Transverse colon (tissue), 4 donors: ENCODE results near the gene PDZRN3. TPM values are rescaled to one million over a fixed set of nuclear protein-coding genes. Genes with fewer than 3 reads are reported as not detected.

Source experiments
- DNase-seq: peaks from one replicate; pipeline ENCODE4 v3.0.0-alpha.2; 2019
- H3K27ac ChIP-seq, 4 donors: fragments of 200-600 bp; sonication (generic); 2 replicates each; pipeline ENCODE4 v1.5.1; 2016 to 2018; ENCODE audit warnings: inconsistent platforms in 4 of 4
- H3K27me3 ChIP-seq: fragments of 200-600 bp; sonication (generic); 2 replicates; pipeline ENCODE4 v1.5.1; 2017; ENCODE audit warnings: inconsistent platforms
- H3K36me3 ChIP-seq, 4 donors: fragments of 200-600 bp; sonication (generic); 2 replicates each; pipeline ENCODE4 v1.5.1; 2017 to 2019; ENCODE audit warnings: inconsistent platforms in 4 of 4
- H3K4me1 ChIP-seq, 4 donors: fragments of 200-600 bp; sonication (generic); 2 replicates each; pipeline ENCODE4 v1.5.1; 2017 to 2020; ENCODE audit warnings: inconsistent platforms in 4 of 4
- H3K4me3 ChIP-seq, 4 donors: fragments of 200-600 bp; sonication (generic); 1 replicate in 1 of 4; 2 replicates in 3 of 4; pipeline versions ENCODE4 v1.5.1 to v1.6.1; 2017 to 2019; ENCODE audit warnings: inconsistent platforms in 4 of 4
- H3K9me3 ChIP-seq, 2 donors: fragments of 200-600 bp; sonication (generic); 2 replicates each; pipeline ENCODE4 v1.5.1; 2017 to 2019; ENCODE audit warnings: inconsistent platforms in 2 of 2
- EP300 ChIP-seq: sonication (generic); formaldehyde crosslinking; IDR thresholded peaks from one replicate; pipeline ENCODE4 v1.6.1; 2017; ENCODE audit warnings: antibody characterized with exemption, low read depth
- POLR2A ChIP-seq: fragments of 450-650 bp; IDR thresholded peaks from one replicate; pipeline ENCODE4 v1.6.1; 2016; ENCODE audit warnings: antibody characterized with exemption, mild to moderate bottlenecking, moderate library complexity
- POLR2AphosphoS5 ChIP-seq, 3 donors: sonication (generic); formaldehyde crosslinking; IDR thresholded peaks; one replicate each; pipeline ENCODE4 v1.6.1; 2016; ENCODE audit warnings: antibody characterized with exemption in 3 of 3
- WGBS, 2 donors: methylation state at CpG; one replicate each; pipeline ENCODE4 v1.1.5; 2018; ENCODE audit warnings: low coverage in 1 of 2; 5-methylcytosine and 5-hydroxymethylcytosine counted together
- in situ Hi-C, 4 donors: fragments of 200-750 bp; cut with MboI; loops; one replicate each; pipeline versions ENCODE4 v1.15.0 to v1.15.1; 2017; ENCODE audit warnings: low sequenced_read_pairs in 3 of 4, low pct_ligation_motif_present in 1 of 4, low pct_unique_long_range_greater_than_20kb in 1 of 4
- intact Hi-C: fragments of 100-400 bp; cut with DNase I; formaldehyde crosslinking; loops from one replicate; pipeline ENCODE4 v1.15.1; 2023; ENCODE audit warnings: low total_unique reads
- total RNA-seq, 4 donors: library from RNA; depleted of rRNA; stranded (reverse); fragments of >200 nt; gene quantifications; one replicate each; pipeline ENCODE4 v1.1.0, GENCODE V29; 2016
- TF ChIP-seq, protein P1 (sequence below), 5 experiments: fragments of 200-600 bp in 3 of 5; fragments of 450-650 bp in 2 of 5; sonication (generic) in 3 of 5; IDR thresholded peaks; 1 replicate in 2 of 5; 2 replicates in 3 of 5; pipeline ENCODE4 v1.5.1; 2016 to 2017; ENCODE audit warnings: antibody characterized with exemption in 5 of 5, inconsistent platforms in 3 of 5, mild to moderate bottlenecking in 2 of 5, moderate library complexity in 1 of 5

PDZRN3 gene
- total RNA-seq, 4 donors from 2014 or later: 31.9 to 191 (median 75.3) TPM

DNA sequence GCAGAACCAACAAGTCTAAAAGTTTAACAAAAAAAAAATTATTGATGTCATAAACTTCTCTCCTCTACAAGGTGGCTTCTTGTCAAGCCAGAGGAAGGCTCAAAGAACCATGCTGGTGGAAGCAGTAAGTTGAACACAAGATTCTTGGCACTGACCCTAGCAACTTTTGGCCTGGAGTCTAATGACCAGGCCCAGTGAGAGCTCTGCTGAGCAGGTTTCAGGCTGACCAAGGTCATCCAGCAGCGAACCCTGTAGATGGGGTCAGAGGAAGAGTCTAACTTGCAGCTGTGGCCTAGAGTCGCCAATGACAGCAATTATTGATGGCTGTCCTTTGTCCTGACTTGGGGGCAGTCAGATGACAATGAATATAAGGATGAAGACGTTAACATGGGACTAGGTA lies 43.1 kb upstream of the PDZRN3 start:
- no peak overlapping the region for H3K27ac ChIP-seq
- no peaks in the 10 kb centered on the region for H3K27me3 ChIP-seq
- DNase-seq: no peak
- in situ Hi-C loops (no loop called here), intact Hi-C loops (no loop called here)
- no peaks in the 10 kb centered on the region for H3K9me3 ChIP-seq
- WGBS, 2 donors: 57 to 100% methylated on average over 1 to 3 of the region's 3 CpGs
- no peaks in the 10 kb centered on the region for H3K4me1 ChIP-seq
- no peaks in the 10 kb centered on the region for H3K36me3 ChIP-seq
- TF ChIP-seq POLR2A (no peak), EP300 (no peak), POLR2AphosphoS5 (IDR thresholded peaks at IDR 0.05) (no peak)
- TF ChIP-seq, protein P1, sequence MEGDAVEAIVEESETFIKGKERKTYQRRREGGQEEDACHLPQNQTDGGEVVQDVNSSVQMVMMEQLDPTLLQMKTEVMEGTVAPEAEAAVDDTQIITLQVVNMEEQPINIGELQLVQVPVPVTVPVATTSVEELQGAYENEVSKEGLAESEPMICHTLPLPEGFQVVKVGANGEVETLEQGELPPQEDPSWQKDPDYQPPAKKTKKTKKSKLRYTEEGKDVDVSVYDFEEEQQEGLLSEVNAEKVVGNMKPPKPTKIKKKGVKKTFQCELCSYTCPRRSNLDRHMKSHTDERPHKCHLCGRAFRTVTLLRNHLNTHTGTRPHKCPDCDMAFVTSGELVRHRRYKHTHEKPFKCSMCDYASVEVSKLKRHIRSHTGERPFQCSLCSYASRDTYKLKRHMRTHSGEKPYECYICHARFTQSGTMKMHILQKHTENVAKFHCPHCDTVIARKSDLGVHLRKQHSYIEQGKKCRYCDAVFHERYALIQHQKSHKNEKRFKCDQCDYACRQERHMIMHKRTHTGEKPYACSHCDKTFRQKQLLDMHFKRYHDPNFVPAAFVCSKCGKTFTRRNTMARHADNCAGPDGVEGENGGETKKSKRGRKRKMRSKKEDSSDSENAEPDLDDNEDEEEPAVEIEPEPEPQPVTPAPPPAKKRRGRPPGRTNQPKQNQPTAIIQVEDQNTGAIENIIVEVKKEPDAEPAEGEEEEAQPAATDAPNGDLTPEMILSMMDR (IDR thresholded peaks at IDR 0.05): no peak
- H3K4me3 ChIP-seq: no peak overlapping the region

DNA sequence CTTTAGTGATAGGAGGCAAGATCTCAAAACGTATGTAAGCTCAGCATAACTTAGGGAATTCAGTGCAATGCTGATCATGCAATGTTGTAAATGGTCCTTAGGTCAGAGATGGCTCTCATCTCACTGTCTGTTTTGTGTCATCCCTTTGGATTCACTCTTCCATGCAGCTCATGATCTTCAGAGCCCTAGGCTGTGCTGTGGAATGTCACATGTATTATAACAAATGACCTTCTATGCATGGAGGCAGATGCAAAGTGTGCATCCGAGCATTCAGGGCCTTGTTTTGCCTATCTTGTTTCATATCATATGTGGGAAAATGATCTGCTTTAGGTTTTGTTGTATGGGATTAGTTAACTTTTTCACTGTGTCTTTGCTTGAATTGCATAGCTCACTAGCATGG lies 40.5 kb upstream of the PDZRN3 start:
- Histone ChIP-seq H3K36me3 (no peaks in the 10 kb centered on the region), H3K27ac (no peak overlapping the region), H3K27me3 (no peaks in the 10 kb centered on the region), H3K9me3 (no peaks in the 10 kb centered on the region), H3K4me3 (no peak overlapping the region), H3K4me1 (no peaks in the 10 kb centered on the region)
- in situ Hi-C loops: no loop called here
- TF ChIP-seq, protein P1 (IDR thresholded peaks at IDR 0.05): no peak
- TF ChIP-seq POLR2A (no peak), POLR2AphosphoS5 (IDR thresholded peaks at IDR 0.05) (no peak), EP300 (no peak)
- intact Hi-C loops: no loop called here
- WGBS, 2 donors: 80 to 92% methylated on average over 1 to 2 of the region's 2 CpGs
- no peak for DNase-seq

- no peak for DNase-seq
- Histone ChIP-seq H3K36me3 (no peaks in the 10 kb centered on the region), H3K27ac (no peak overlapping the region), H3K4me3 (no peak overlapping the region), H3K27me3 (no peaks in the 10 kb centered on the region), H3K9me3 (no peaks in the 10 kb centered on the region), H3K4me1 (no peaks in the 10 kb centered on the region)
- TF ChIP-seq POLR2AphosphoS5 (IDR thresholded peaks at IDR 0.05) (no peak), POLR2A (no peak)
- TF ChIP-seq, protein P1 (IDR thresholded peaks at IDR 0.05): no peak
- intact Hi-C loops (no loop called here), in situ Hi-C loops (no loop called here)
- 60 to 83% methylated on average over 1 to 4 of the region's 4 CpGs for WGBS, 2 donors
Observed at GRCh38 chr3:73664389-73664788, 39.6 kb upstream of the PDZRN3 start.

DNA sequence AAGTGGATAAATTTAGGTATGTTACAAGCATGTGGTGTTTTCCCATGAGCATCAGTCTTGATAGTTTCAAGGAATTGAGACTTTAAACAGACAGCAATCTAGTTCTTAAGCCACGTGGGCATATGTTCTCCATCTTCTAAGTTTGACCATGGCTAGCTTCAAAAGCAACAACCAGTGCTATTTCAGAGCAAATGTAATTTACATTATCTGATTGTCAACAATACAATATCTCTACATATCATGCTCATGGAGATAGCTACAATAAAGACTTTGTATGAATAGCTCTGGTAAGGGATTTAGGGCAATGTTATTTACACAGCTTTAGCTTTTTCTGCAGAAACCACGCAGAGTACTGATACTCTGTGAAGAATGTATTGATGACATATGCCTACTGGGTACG lies 38.8 kb upstream of the PDZRN3 start:
- in situ Hi-C loops: no loop called here
- intact Hi-C loops: no loop called here
- no peak for DNase-seq
- TF ChIP-seq, protein P1 (IDR thresholded peaks at IDR 0.05): no peak
- TF ChIP-seq POLR2AphosphoS5 (IDR thresholded peaks at IDR 0.05) (no peak), EP300 (no peak), POLR2A (no peak)
- no peaks in the 10 kb centered on the region for H3K9me3 ChIP-seq
- no peaks in the 10 kb centered on the region for H3K36me3 ChIP-seq
- no peak overlapping the region for H3K4me3 ChIP-seq
- H3K27ac ChIP-seq: no peak overlapping the region
- 47 to 50% methylated on average over 2 to 3 of the region's 3 CpGs for WGBS, 2 donors
- H3K27me3 ChIP-seq: no peaks in the 10 kb centered on the region
- no peaks in the 10 kb centered on the region for H3K4me1 ChIP-seq
